Prostate gland (tissue), 2 donors: ENCODE results near the gene PCDH8.

Source experiments
- POLR2A ChIP-seq: fragments of 450-650 bp; IDR thresholded peaks from one replicate; pipeline ENCODE4 v1.6.1; 2016; ENCODE audit warnings: antibody characterized with exemption, mild to moderate bottlenecking
- TF ChIP-seq, protein P1 (sequence below), 4 experiments: fragments of 200-600 bp in 2 of 4; fragments of 450-650 bp in 2 of 4; sonication (generic) in 2 of 4; IDR thresholded peaks; 1 replicate in 3 of 4; 2 replicates in 1 of 4; pipeline ENCODE4 v1.5.1; 2016 to 2019; ENCODE audit warnings: antibody characterized with exemption in 4 of 4, mild to moderate bottlenecking in 2 of 4, moderate library complexity in 2 of 4

DNA sequence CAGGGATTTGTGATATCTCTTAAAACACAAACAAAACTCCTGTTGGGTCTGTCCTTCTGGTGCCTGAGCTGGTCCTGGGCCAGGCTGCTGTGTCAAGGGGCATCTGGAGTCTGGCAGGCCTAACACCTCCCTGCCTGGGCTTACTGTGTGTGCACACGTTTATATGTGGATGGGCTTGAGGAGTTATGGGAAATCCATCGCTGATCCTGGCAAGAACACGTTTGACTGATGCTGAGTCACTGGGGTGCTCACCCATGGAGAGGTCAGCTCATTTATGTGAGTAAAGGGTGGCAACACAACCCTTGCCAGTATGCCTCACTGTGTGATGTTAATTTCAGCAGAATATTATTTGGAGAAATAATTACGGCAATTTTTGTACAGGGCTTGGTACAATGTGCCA is 44.5 kb upstream of the PCDH8 start:
- TF ChIP-seq, protein P1, sequence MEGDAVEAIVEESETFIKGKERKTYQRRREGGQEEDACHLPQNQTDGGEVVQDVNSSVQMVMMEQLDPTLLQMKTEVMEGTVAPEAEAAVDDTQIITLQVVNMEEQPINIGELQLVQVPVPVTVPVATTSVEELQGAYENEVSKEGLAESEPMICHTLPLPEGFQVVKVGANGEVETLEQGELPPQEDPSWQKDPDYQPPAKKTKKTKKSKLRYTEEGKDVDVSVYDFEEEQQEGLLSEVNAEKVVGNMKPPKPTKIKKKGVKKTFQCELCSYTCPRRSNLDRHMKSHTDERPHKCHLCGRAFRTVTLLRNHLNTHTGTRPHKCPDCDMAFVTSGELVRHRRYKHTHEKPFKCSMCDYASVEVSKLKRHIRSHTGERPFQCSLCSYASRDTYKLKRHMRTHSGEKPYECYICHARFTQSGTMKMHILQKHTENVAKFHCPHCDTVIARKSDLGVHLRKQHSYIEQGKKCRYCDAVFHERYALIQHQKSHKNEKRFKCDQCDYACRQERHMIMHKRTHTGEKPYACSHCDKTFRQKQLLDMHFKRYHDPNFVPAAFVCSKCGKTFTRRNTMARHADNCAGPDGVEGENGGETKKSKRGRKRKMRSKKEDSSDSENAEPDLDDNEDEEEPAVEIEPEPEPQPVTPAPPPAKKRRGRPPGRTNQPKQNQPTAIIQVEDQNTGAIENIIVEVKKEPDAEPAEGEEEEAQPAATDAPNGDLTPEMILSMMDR (IDR thresholded peaks at IDR 0.05): no peak
- no peak for TF ChIP-seq POLR2A
